SU-DHL-6 (cell line): ENCODE measurements around the gene RABGAP1.

Experiments used
- H2AFZ ChIP-seq: fragments of 200-600 bp; sonication (generic); 2 replicates; pipeline ENCODE4 v1.6.1; 2014; ENCODE audit warnings: low read depth, mild to moderate bottlenecking, moderate library complexity, mixed read lengths, antibody characterized with exemption, low read length; ENCODE audit not compliant: severe bottlenecking
- H3F3A ChIP-seq: fragments of 200-600 bp; shearing (Covaris generic); 2 replicates; pipeline ENCODE4 v1.6.0; 2016; ENCODE audit warnings: antibody characterized with exemption, mild to moderate bottlenecking; ENCODE audit not compliant: insufficient read depth
- H3K27ac ChIP-seq: fragments of 200-600 bp; sonication (generic); 2 replicates; pipeline ENCODE4 v1.5.1; 2016; ENCODE audit warnings: low read depth, mild to moderate bottlenecking, low read length, moderate library complexity, mixed read lengths
- H3K27me3 ChIP-seq: fragments of 200-600 bp; sonication (generic), shearing (Covaris generic); 2 replicates; pipeline ENCODE4 v1.6.0; 2014; ENCODE audit warnings: mild to moderate bottlenecking, low read length
- H3K36me3 ChIP-seq: fragments of 200-600 bp; sonication (generic); 2 replicates; pipeline ENCODE4 v1.6.1; 2014; ENCODE audit warnings: mild to moderate bottlenecking, low read length, mixed read lengths
- H3K4me2 ChIP-seq: fragments of 300-600, 200-600 bp; shearing (Covaris generic), sonication (generic); 2 replicates; pipeline ENCODE4 v1.6.0; 2014; ENCODE audit warnings: low read length, low read depth, mild to moderate bottlenecking; ENCODE audit not compliant: poor library complexity, severe bottlenecking
- H3K4me3 ChIP-seq: fragments of 200-600 bp; sonication (generic); 2 replicates; pipeline ENCODE4 v1.5.1; 2014; ENCODE audit warnings: antibody characterized with exemption, low read length, mild to moderate bottlenecking, mixed read lengths; ENCODE audit not compliant: insufficient read depth, poor library complexity, severe bottlenecking
- H3K79me2 ChIP-seq: fragments of 200-600 bp; sonication (generic); 2 replicates; pipeline ENCODE4 v1.6.1; 2014; ENCODE audit warnings: mild to moderate bottlenecking, low read length, moderate library complexity; ENCODE audit not compliant: insufficient read depth
- H3K9ac ChIP-seq: fragments of 200-600 bp; sonication (generic); 2 replicates; pipeline ENCODE4 v1.7.0; 2014; ENCODE audit warnings: mild to moderate bottlenecking, low read length
- H3K9me2 ChIP-seq: fragments of 200-600 bp; sonication (generic); replicated peaks from 2 replicates; pipeline ENCODE4 v1.6.1; 2014; ENCODE audit warnings: low read length; ENCODE audit not compliant: insufficient read depth
- H3K9me3 ChIP-seq: fragments of 200-600 bp; sonication (generic); 2 replicates; pipeline ENCODE4 v1.6.1; 2014; ENCODE audit warnings: low read length, mixed read lengths; ENCODE audit not compliant: insufficient read depth
- H4K20me1 ChIP-seq: fragments of 200-600 bp; sonication (generic); 2 replicates; pipeline ENCODE4 v1.6.1; 2014; ENCODE audit warnings: low read depth, mild to moderate bottlenecking, antibody characterized with exemption, low read length, moderate library complexity, mixed read lengths
- CTCF ChIP-seq: fragments of 200-600 bp; sonication (generic); IDR thresholded peaks from one replicate; pipeline ENCODE4 v1.5.1; 2017; ENCODE audit warnings: antibody characterized with exemption, mild to moderate bottlenecking, low read length, moderate library complexity; ENCODE audit not compliant: insufficient read depth, poor library complexity, severe bottlenecking
- EZH2phosphoT487 ChIP-seq: fragments of 200-600 bp; sonication (generic), shearing (Covaris generic); conservative IDR thresholded peaks from 2 replicates; pipeline ENCODE4 v1.6.1; 2018; ENCODE audit warnings: mild to moderate bottlenecking, antibody characterized with exemption, low read length, moderate library complexity, mixed read lengths

Gene RABGAP1

GRCh38 chr9:123097430-123098095 lies 156.7 kb downstream of the RABGAP1 start:
- Histone ChIP-seq H2AFZ (no peak overlapping the region), H3K27ac (no peak overlapping the region), H3K4me2 (no peak overlapping the region), H3K79me2 (no peaks in the 10 kb centered on the region), H3F3A (peaks cover 5% of the 10 kb centered on the region; the same call in 1 of the 2 replicates), H4K20me1 (no peaks in the 10 kb centered on the region), H3K9me2 (no peaks in the 10 kb centered on the region), H3K27me3 (no peaks in the 10 kb centered on the region), H3K36me3 (peaks cover 19% of the 10 kb centered on the region; the same call in 1 of the 2 replicates), H3K9ac (no peak overlapping the region), H3K4me3 (no peak overlapping the region), H3K9me3 (no peaks in the 10 kb centered on the region)
- TF ChIP-seq CTCF: no peak
- TF ChIP-seq EZH2phosphoT487: no peak

GRCh38 chr9:123098096-123098459 lies 157.3 kb downstream of the RABGAP1 start:
- Histone ChIP-seq H2AFZ (no peak overlapping the region), H4K20me1 (no peaks in the 10 kb centered on the region), H3K4me3 (no peak overlapping the region), H3K36me3 (peaks cover 19% of the 10 kb centered on the region; the same call in 1 of the 2 replicates), H3F3A (peaks cover 6% of the 10 kb centered on the region; the same call in 1 of the 2 replicates), H3K9me2 (no peaks in the 10 kb centered on the region), H3K27ac (no peak overlapping the region), H3K27me3 (no peaks in the 10 kb centered on the region), H3K79me2 (no peaks in the 10 kb centered on the region), H3K4me2 (no peak overlapping the region), H3K9ac (no peak overlapping the region), H3K9me3 (no peaks in the 10 kb centered on the region)
- TF ChIP-seq CTCF (no peak), EZH2phosphoT487 (no peak)

GRCh38 chr9:123099042-123099441 lies 158.2 kb downstream of the RABGAP1 start:
- Histone ChIP-seq H3K27ac (no peak overlapping the region), H3K79me2 (no peaks in the 10 kb centered on the region), H3K36me3 (peaks cover 14% of the 10 kb centered on the region; the same call in 1 of the 2 replicates)

More at GRCh38 chr9:123099042-123099441, 158.2 kb downstream of the RABGAP1 start:
- Histone ChIP-seq H3K4me2 (no peak overlapping the region), H4K20me1 (no peaks in the 10 kb centered on the region), H2AFZ (no peak overlapping the region), H3K9ac (no peak overlapping the region), H3F3A (peaks cover 13% of the 10 kb centered on the region), H3K9me3 (no peaks in the 10 kb centered on the region), H3K4me3 (no peak overlapping the region), H3K9me2 (no peaks in the 10 kb centered on the region), H3K27me3 (no peaks in the 10 kb centered on the region)
- TF ChIP-seq CTCF (no peak), EZH2phosphoT487 (no peak)
